GM18868 (cell line): ENCODE data around the gene PFKP.
"Not testable (repeated sequence)": the region's sequence is repeated elsewhere in the genome, so short reads cannot be mapped to it uniquely, and the experiment has no call there.

ENCODE experiments used
- ATAC-seq: cut with Tn5 transposase; IDR thresholded peaks from one replicate; pipeline ENCODE4 v1.9.1; 2021; ENCODE audit warnings: mild to moderate bottlenecking, moderate library complexity; ENCODE audit not compliant: unreplicated experiment

The PFKP gene

DNA sequence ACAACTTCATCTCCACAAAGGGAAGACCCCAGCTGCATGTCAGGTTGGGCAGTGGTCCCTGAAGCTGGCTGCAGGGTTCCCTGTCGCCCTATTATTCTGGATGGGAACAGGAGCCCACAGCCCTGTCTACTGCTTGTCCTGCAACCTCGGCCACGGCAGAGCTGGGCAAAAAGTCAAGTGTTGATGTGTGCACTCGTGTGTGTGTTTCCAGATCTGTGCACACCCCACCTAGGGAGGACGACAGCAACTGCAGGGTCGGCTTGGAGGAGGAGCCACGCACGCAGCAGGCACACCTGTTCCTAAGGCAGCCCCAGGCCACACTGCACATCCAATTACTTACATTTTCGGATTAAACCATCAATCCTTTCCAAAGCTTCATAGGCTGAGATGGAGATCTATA is 81.6 kb downstream of the PFKP start:
- ATAC-seq: no peak

- ATAC-seq: no peak
These were observed 82.6 kb downstream of the PFKP start for GRCh38 chr10:3149918-3150317.

GRCh38 chr10:3150366-3150765 is 83.0 kb downstream of the PFKP start:
- ATAC-seq: no peak

DNA sequence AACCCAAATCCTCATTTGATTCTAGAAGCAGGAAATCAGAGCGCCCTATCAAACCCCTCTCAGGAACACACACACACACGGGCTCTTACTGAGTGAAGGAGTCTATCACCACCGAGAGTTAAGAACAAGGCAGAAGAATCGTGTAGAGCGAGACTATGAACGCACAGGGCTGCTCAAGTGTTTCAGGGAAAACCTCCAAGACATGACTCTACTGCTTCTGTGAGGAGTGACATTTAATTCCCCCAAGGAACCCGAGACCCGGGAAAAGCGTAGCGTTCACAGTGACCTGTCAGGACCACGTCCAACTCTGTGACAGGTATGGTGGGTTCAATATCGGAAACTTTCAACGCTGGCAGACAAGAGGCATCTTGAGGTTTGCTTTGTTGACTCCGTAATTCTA is 83.6 kb downstream of the PFKP start:
- ATAC-seq: no peak

DNA sequence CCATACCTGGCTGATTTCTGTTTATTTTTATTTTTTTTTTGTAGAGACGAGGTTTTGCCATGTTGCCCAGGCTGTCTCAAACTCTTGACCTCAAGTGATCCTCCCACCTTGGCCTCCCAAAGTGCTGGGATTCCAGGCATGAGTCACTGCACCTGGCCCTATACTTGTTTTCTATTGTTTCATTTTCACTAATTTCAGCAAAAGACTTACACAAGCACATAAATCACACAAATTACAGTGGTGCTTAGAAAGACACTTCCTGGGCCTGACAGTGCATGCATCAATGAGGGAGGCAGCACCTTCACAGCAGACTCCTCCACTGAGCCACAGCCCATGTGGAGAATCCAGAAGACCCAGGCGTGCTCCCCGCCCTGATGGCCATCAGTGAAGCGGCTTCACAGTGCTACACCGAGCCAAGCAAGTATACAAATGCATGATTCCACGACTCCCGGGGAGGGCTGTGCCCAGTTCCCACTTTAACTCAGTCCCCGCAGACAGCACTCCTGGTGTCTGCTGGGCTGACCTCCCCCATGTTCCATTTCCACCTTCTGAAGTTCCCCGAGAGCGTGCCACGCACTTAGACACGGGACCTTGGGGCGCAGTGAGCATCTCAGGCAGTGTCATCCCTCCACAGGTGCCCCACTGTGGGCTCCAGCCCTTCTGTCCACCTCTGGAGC is 84.7 kb downstream of the PFKP start:
- no peak for ATAC-seq

DNA sequence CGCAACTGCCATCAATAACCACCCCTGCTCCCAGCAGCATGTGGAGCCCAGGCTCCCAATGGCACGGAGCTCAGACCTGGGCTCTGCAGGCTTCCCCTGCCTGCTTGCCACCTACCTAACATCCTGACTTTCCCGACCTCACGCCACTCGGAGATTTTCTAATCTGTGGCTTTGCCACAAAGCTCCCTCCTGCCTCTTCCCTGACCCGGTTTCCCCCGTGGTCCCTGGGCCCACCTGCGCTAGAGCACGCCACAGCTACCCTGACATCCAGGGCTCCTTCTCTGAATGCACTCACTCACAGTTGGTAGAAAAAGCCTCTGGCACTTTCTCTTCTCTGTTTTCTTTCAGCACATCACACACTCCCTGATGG is 85.2 kb downstream of the PFKP start:
- ATAC-seq: no peak

- ATAC-seq: no peak
These were observed 87.3 kb downstream of the PFKP start for GRCh38 chr10:3154666-3155065.

DNA sequence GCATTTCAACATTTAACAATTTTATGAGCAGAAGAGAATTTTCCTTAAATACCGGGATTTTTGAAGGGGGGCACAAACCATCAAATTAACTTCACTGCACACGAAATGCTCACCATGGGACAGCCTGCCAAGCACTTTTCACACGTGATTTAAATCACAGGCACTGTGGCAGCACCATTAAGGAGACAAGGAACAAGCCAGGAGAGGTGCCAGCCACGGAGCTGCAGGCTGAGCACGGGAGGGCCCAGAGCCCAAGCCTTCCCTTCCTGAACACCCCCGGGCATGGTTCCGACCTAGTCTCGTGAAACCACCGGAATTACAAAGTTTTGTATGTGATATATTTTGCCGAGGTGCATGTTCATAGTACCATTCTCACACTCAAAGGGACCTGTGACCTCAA is 91.8 kb downstream of the PFKP start:
- no peak for ATAC-seq

- no peak for ATAC-seq
These were observed 95.2 kb downstream of the PFKP start for GRCh38 chr10:3162533-3162932.

DNA sequence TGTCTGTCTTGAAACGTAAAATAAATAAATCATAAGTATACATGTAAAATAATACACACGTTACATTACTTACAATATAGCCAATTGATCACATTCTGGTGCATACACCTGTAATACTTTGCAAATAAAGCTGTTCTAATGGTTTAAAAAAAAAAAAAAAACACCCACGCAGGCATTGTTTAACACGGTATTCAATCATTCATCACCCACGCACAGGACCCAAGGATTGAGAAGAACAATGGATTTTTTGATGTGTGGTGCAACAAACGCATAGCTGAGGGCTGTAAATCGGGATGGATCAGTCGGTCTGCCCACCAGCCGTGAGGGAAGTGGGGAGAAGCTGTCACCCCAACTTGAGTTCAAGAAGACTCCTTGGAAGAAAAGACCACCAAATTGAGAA is 96.5 kb downstream of the PFKP start:
- ATAC-seq: no peak

DNA sequence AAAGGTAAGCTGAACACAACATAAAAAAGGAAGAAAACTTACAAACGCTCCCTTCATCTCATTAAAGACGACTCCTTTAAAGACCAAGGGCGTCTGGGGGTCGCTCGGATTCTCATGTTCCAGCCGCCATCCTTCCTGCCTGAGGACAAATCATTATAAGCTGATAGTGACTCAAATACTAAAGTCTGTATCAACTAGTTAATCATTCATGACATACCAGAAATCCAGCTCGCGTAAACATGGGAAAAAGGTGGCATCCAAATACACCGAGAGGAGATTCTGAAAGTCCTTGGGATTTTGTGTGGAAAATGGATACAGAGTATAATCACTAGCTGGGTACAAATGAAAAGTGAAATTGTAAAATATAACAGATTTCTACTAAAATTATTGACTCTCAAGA is 97.8 kb downstream of the PFKP start:
- ATAC-seq: no peak

- no peak for ATAC-seq
These were observed 99.3 kb downstream of the PFKP start for GRCh38 chr10:3166496-3167290.

DNA sequence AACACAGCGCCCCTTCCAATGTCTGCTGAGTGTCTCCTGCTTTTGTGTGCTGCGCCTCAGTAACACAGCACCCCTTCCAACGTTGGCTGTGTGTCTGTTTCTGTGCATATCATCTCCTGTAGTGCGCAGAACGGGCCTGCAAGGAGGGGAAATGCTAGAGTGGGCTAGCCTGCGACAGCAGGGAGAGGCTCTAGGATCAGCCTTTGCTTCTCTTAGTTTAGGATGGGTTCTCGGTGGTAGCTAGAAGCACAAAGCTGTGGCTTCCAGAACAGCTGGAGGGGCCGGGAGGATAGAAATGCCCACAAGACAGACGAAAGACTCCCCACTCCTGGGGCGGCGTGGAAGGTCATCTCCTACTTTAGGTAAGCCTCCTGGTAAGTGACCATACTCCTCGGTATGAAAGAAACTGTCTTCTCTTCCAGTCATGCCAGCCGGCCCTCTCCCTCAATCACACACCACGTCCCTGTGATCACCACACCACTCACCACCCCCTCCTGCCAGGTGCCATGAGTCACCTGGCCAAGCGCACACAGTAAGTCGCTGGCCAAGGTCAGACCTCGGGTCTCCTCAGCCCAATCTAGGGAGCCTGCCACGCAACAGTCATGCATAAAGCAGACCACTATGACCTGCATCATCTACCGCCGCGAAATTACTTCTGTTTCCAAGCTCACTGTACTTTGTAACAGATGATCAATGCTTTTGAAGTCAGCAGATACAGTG is 100.4 kb downstream of the PFKP start:
- ATAC-seq: no peak

- no peak for ATAC-seq
These were observed 101.9 kb downstream of the PFKP start for GRCh38 chr10:3169271-3169670.

DNA sequence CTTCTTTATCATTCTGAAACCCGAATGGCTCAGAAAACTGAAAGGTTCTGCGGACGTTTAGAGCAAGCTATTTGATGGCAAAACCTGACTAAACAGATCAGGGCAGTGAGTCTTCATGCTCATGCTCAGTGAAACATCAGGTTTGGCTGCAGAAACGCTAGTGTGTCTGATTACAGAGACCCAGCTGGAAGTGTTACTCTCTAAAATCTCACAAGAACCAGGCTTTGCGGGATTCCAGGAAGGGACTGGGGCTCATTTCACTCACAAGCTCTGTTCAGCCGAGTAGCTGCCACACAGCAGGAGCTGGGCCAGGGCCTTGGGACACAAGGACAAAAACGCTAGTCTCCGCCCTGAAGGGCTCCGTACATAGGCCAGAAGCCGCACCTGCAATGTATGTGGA is 102.3 kb downstream of the PFKP start:
- ATAC-seq: no peak

GRCh38 chr10:3171488-3171887 is 104.1 kb downstream of the PFKP start:
- ATAC-seq: not testable (repeated sequence)

GRCh38 chr10:3172081-3172445 is 104.7 kb downstream of the PFKP start:
- ATAC-seq: no peak

DNA sequence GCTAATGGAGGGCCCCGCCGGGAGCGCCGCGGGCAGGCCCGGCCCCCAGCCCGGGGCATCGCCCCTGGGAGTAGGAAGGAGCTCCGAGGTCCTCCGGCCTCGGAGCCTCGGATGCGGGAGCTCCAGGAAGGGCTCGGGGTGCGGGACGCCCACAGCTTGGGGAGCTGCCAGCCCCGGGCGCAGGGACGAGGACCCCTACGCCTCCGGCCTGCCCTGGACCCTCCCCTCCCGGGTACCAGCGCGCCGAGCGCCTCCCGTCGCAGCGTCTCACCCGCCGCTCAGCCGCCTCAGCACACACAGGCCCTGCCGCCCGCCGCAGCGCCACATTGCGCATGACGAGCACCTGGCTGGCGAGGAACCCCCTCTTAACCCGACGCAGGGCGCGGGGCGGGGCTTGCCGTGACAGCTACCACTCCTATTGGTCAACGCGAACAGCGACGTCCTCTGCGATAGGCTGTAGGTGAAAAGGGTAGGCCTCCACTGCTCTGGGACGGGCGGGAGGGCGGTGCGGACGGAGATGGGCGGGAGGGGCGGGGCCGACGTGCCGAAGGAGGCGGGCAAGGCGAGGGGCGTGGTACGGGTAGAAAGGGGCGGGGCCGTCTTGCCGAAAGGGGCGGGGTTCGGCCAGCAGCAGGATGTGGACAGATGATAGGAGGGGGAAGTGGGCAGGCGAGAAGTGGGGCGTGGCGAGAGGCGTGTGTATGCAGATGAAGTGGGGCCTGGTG is 105.3 kb downstream of the PFKP start, which contains the start of gene PITRM1:
Gene PITRM1, minus strand, starts transcription at position 337 of the 725 bp plus-strand sequence. Its CDS starts 10 bp downstream, at position 327.
- peak; percentile 93 for ATAC-seq

GRCh38 chr10:3173171-3173878 is 106.0 kb downstream of the PFKP start:
- peak; percentile 11 for ATAC-seq

DNA sequence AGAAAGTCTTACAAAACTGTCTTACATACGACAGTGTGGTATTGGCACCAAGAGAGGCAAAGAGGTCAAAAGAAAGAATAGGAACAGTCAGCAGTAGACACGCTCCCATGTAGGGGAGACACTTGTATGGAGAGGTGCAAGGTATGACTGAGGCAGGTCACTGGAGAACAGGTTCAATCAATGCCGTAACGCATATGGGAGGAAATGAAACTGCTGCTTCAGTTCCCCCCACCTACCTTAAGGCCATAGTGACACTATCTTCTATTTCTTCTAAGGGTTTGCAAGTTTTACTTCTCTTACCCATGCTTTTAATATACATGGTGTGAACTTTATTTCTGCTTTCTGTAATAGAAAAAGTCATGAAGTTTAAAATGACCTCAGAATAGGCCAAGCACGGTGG is 110.7 kb downstream of the PFKP start:
- peak; percentile 56 for ATAC-seq

DNA sequence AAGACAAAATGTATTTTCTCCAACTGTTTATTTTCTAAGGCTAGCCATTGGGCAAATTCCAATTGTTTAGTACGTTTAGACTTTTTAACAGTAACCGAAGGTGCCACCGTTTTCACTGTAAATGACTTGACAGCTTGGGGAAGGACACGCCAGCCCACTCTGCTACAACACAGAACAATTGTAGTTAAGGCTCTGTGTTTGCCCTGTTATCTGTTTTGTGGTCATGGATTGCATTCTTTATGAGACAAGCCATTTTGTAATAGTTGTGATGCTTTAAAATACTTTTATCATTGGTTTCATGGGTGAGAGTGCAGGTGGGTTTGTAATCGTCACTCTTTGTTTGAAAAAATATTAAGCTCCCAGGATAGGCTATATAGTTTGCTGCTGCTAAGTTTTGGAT is 111.8 kb downstream of the PFKP start:
- ATAC-seq: no peak
